Measurements from ENCODE around the gene CD74.

DNA sequence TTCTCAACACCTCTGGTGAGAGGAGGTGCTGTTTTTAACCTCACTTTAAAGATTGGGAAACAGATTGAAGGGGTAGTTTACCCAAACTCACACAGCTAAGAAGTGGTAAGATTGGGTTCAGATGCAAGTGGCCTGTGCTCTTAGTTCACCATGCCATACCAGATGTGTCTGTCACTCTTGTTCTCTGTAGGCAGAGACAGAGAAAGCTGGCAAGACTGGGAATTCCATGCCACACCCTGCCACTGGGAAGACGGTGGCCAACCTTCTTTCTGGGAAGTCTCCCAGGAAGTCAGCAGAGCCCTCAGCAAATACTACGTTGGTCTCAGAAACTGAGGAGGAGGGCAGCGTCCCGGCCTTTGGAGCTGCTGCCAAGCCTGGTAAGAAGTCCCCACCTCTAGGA lies 44.2 kb downstream of the CD74 start:
- TF ChIP-seq CTCF (IDR thresholded peaks at IDR 0.05) (no peak), POLR2AphosphoS5 (IDR thresholded peaks at IDR 0.05; ENCODE audit: low read depth, low read length) (no peak), TCF7L2 (IDR thresholded peaks at IDR 0.05; ENCODE audit: low read depth, low read length) (no peak)
- TF ChIP-seq, protein P1, sequence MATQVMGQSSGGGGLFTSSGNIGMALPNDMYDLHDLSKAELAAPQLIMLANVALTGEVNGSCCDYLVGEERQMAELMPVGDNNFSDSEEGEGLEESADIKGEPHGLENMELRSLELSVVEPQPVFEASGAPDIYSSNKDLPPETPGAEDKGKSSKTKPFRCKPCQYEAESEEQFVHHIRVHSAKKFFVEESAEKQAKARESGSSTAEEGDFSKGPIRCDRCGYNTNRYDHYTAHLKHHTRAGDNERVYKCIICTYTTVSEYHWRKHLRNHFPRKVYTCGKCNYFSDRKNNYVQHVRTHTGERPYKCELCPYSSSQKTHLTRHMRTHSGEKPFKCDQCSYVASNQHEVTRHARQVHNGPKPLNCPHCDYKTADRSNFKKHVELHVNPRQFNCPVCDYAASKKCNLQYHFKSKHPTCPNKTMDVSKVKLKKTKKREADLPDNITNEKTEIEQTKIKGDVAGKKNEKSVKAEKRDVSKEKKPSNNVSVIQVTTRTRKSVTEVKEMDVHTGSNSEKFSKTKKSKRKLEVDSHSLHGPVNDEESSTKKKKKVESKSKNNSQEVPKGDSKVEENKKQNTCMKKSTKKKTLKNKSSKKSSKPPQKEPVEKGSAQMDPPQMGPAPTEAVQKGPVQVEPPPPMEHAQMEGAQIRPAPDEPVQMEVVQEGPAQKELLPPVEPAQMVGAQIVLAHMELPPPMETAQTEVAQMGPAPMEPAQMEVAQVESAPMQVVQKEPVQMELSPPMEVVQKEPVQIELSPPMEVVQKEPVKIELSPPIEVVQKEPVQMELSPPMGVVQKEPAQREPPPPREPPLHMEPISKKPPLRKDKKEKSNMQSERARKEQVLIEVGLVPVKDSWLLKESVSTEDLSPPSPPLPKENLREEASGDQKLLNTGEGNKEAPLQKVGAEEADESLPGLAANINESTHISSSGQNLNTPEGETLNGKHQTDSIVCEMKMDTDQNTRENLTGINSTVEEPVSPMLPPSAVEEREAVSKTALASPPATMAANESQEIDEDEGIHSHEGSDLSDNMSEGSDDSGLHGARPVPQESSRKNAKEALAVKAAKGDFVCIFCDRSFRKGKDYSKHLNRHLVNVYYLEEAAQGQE (IDR thresholded peaks at IDR 0.05; ENCODE audit: insufficient read depth in 1 of 2, low read depth in 2 of 2, low read length in 1 of 2) = no peak
